Measurements from ENCODE around the gene MAL.

DNA sequence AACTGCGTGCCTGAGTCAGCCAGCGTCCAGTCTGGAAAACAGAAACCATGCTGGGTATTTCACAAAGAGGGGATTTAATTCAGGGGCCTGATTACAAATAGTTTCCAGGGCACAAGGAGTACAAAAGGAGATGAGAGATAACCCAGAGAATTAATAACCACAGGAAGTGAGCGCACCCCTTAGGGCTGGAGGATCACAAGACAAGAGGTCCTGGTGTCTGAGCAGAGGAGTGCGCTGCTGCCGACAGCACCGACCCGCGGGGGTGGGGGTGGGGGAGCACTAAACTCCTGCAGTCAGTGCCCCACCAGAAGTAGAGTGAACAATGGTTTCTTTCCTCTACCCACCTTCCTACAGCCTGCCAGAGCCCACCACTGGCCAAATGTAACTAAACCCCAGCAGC lies 20.8 kb upstream of the MAL start:
- TF ChIP-seq, protein P1, sequence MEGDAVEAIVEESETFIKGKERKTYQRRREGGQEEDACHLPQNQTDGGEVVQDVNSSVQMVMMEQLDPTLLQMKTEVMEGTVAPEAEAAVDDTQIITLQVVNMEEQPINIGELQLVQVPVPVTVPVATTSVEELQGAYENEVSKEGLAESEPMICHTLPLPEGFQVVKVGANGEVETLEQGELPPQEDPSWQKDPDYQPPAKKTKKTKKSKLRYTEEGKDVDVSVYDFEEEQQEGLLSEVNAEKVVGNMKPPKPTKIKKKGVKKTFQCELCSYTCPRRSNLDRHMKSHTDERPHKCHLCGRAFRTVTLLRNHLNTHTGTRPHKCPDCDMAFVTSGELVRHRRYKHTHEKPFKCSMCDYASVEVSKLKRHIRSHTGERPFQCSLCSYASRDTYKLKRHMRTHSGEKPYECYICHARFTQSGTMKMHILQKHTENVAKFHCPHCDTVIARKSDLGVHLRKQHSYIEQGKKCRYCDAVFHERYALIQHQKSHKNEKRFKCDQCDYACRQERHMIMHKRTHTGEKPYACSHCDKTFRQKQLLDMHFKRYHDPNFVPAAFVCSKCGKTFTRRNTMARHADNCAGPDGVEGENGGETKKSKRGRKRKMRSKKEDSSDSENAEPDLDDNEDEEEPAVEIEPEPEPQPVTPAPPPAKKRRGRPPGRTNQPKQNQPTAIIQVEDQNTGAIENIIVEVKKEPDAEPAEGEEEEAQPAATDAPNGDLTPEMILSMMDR (IDR thresholded peaks at IDR 0.05): no peak
- no peak for TF ChIP-seq POLR2A (IDR thresholded peaks at IDR 0.05)

All from testis (tissue), 2 donors.